Measurements from ENCODE around the gene NDRG4.

Gene NDRG4

GRCh38 chr16:58464916-58465731 is 34.8 kb upstream of the NDRG4 start:
- no peaks in the 10 kb centered on the region for H3K79me2 ChIP-seq (ENCODE audit: control insufficient read depth, low read length)
- H4K20me1 ChIP-seq (ENCODE audit: control insufficient read depth, insufficient read depth, low read depth, low read length) = no peaks in the 10 kb centered on the region
- peaks cover 12% of the 10 kb centered on the region for H3K4me1 ChIP-seq (ENCODE audit: control insufficient read depth, low read length)
- no peak overlapping the region for H3K4me2 ChIP-seq (ENCODE audit: low read length)
- no peak overlapping the region for H3K4me3 ChIP-seq (ENCODE audit: low read length)
- TF ChIP-seq EZH2phosphoT487 (IDR thresholded peaks at IDR 0.05; ENCODE audit: borderline replicate concordance, low read length) = peak; percentile 67; the same call in 1 of the 2 replicates
- no peak for TF ChIP-seq CTCF (IDR thresholded peaks at IDR 0.05; ENCODE audit: low read depth, low read length, poor library complexity, severe bottlenecking)
- H3K36me3 ChIP-seq (ENCODE audit: control insufficient read depth, low read length) = no peaks in the 10 kb centered on the region
- H3K9me3 ChIP-seq (ENCODE audit: control insufficient read depth, insufficient read depth, low read length) = no peaks in the 10 kb centered on the region
- H3K27ac ChIP-seq (ENCODE audit: low read depth, low read length) = no peak overlapping the region
- no peaks in the 10 kb centered on the region for H3F3A ChIP-seq (ENCODE audit: control insufficient read depth, insufficient read depth)
- no peaks in the 10 kb centered on the region for H3K9me2 ChIP-seq (replicated peaks; ENCODE audit: control insufficient read depth, low read length)
- H3K27me3 ChIP-seq (ENCODE audit: control insufficient read depth, low read length) = peaks cover 56% of the 10 kb centered on the region

GRCh38 chr16:58465817-58466216 is 34.1 kb upstream of the NDRG4 start:
- TF ChIP-seq EZH2phosphoT487 (IDR thresholded peaks at IDR 0.05; ENCODE audit: borderline replicate concordance, low read length) = no peak
- TF ChIP-seq CTCF (IDR thresholded peaks at IDR 0.05; ENCODE audit: low read depth, low read length, poor library complexity, severe bottlenecking) = no peak
- H3K27ac ChIP-seq (ENCODE audit: low read depth, low read length) = no peak overlapping the region
- H3K9me3 ChIP-seq (ENCODE audit: control insufficient read depth, insufficient read depth, low read length) = no peaks in the 10 kb centered on the region
- peaks cover 13% of the 10 kb centered on the region for H3K4me1 ChIP-seq (ENCODE audit: control insufficient read depth, low read length)
- peaks cover 56% of the 10 kb centered on the region for H3K27me3 ChIP-seq (ENCODE audit: control insufficient read depth, low read length)
- H3F3A ChIP-seq (ENCODE audit: control insufficient read depth, insufficient read depth) = no peaks in the 10 kb centered on the region
- no peaks in the 10 kb centered on the region for H4K20me1 ChIP-seq (ENCODE audit: control insufficient read depth, insufficient read depth, low read depth, low read length)
- no peak overlapping the region for H3K4me3 ChIP-seq (ENCODE audit: low read length)
- no peaks in the 10 kb centered on the region for H3K9me2 ChIP-seq (replicated peaks; ENCODE audit: control insufficient read depth, low read length)
- H3K36me3 ChIP-seq (ENCODE audit: control insufficient read depth, low read length) = no peaks in the 10 kb centered on the region
- H3K79me2 ChIP-seq (ENCODE audit: control insufficient read depth, low read length) = no peaks in the 10 kb centered on the region
- H3K4me2 ChIP-seq (ENCODE audit: low read length) = no peak overlapping the region

GRCh38 chr16:58466396-58466795 is 33.5 kb upstream of the NDRG4 start:
- Histone ChIP-seq H3K9me2 (replicated peaks; ENCODE audit: control insufficient read depth, low read length) (no peaks in the 10 kb centered on the region), H3K79me2 (ENCODE audit: control insufficient read depth, low read length) (no peaks in the 10 kb centered on the region), H3K27ac (ENCODE audit: low read depth, low read length) (no peak overlapping the region), H4K20me1 (ENCODE audit: control insufficient read depth, insufficient read depth, low read depth, low read length) (no peaks in the 10 kb centered on the region), H3K4me3 (ENCODE audit: low read length) (no peak overlapping the region), H3F3A (ENCODE audit: control insufficient read depth, insufficient read depth) (no peaks in the 10 kb centered on the region), H3K4me1 (ENCODE audit: control insufficient read depth, low read length) (peaks cover 19% of the 10 kb centered on the region), H3K4me2 (ENCODE audit: low read length) (no peak overlapping the region), H3K36me3 (ENCODE audit: control insufficient read depth, low read length) (no peaks in the 10 kb centered on the region), H3K9me3 (ENCODE audit: control insufficient read depth, insufficient read depth, low read length) (no peaks in the 10 kb centered on the region), H3K27me3 (ENCODE audit: control insufficient read depth, low read length) (peaks cover 56% of the 10 kb centered on the region)
- TF ChIP-seq EZH2phosphoT487 (IDR thresholded peaks at IDR 0.05; ENCODE audit: borderline replicate concordance, low read length) (no peak), CTCF (IDR thresholded peaks at IDR 0.05; ENCODE audit: low read depth, low read length, poor library complexity, severe bottlenecking) (no peak)

All from DOHH2 (cell line).